Neural cell (in vitro differentiated cells): ENCODE data around the gene KIZ. TPM values are rescaled to one million over a fixed set of nuclear protein-coding genes. Genes with fewer than 3 reads are reported as not detected.

Experiments used
- H2AFZ ChIP-seq: fragments of 200-600, 300-800 bp; sonication (generic), shearing (Covaris generic); 2 replicates; pipeline ENCODE4 v1.6.0; 2014; ENCODE audit warnings: low read depth, mild to moderate bottlenecking, antibody characterized with exemption, low read length, moderate library complexity
- H3F3A ChIP-seq: fragments of 200-600 bp; shearing (Covaris generic); 2 replicates; pipeline ENCODE4 v1.6.1; 2016; ENCODE audit warnings: mild to moderate bottlenecking, moderate library complexity, mixed read lengths, antibody characterized with exemption, low read length; ENCODE audit not compliant: insufficient read depth, poor library complexity, severe bottlenecking
- H3K27ac ChIP-seq: fragments of 200-600, 300-800 bp; sonication (generic), shearing (Covaris generic); 2 replicates; pipeline ENCODE4 v1.5.1; 2014; ENCODE audit warnings: mild to moderate bottlenecking, low read length, moderate library complexity
- H3K27me3 ChIP-seq: fragments of 300-800, 200-600 bp; sonication (generic), shearing (Covaris generic); 2 replicates; pipeline ENCODE4 v1.6.0; 2014; ENCODE audit warnings: mild to moderate bottlenecking, low read depth, low read length, moderate library complexity; ENCODE audit not compliant: insufficient read depth
- H3K36me3 ChIP-seq: fragments of 300-800, 200-600 bp; sonication (generic), shearing (Covaris generic); 2 replicates; pipeline ENCODE4 v1.5.1; 2014; ENCODE audit warnings: mild to moderate bottlenecking, antibody characterized with exemption, low read length, moderate library complexity; ENCODE audit not compliant: insufficient read depth
- H3K4me2 ChIP-seq: fragments of 300-800, 200-600 bp; sonication (generic), shearing (Covaris generic); 2 replicates; pipeline ENCODE4 v1.6.0; 2014; ENCODE audit warnings: mild to moderate bottlenecking, low read length
- H3K4me3 ChIP-seq: fragments of 300-800, 200-600 bp; sonication (generic), shearing (Covaris generic); 2 replicates; pipeline ENCODE4 v1.5.1; 2014; ENCODE audit warnings: mild to moderate bottlenecking, low read length, moderate library complexity
- H3K79me2 ChIP-seq: fragments of 200-600 bp; shearing (Covaris generic); replicated peaks from 2 replicates; pipeline ENCODE4 v1.6.0; 2014; ENCODE audit warnings: mild to moderate bottlenecking, low read length, moderate library complexity; ENCODE audit not compliant: insufficient read depth
- H3K9ac ChIP-seq: fragments of 300-800, 200-600 bp; sonication (generic), shearing (Covaris generic); 2 replicates; pipeline ENCODE4 v1.6.1; 2016; ENCODE audit warnings: mild to moderate bottlenecking, low read length, mixed read lengths
- H3K9me2 ChIP-seq: fragments of 200-600 bp; shearing (Covaris generic); 2 replicates; pipeline ENCODE4 v1.6.1; 2016; ENCODE audit warnings: mild to moderate bottlenecking, low read length, mixed read lengths; ENCODE audit not compliant: insufficient read depth
- H3K9me3 ChIP-seq: fragments of 200-600, 300-800 bp; sonication (generic), shearing (Covaris generic); 2 replicates; pipeline ENCODE4 v1.6.1; 2016; ENCODE audit warnings: mild to moderate bottlenecking, mixed run types, low read length, moderate library complexity, mixed read lengths
- H4K20me1 ChIP-seq: fragments of 200-600 bp; shearing (Covaris generic); 2 replicates; pipeline ENCODE4 v1.6.1; 2016; ENCODE audit warnings: mild to moderate bottlenecking, mixed run types; ENCODE audit not compliant: insufficient read depth
- CTCF ChIP-seq: fragments of 450-650 bp; IDR thresholded peaks from 2 replicates; pipeline ENCODE4 v1.5.1; 2014; ENCODE audit warnings: antibody characterized with exemption, mild to moderate bottlenecking, moderate library complexity; ENCODE audit not compliant: poor library complexity, severe bottlenecking
- EP300 ChIP-seq: fragments of 450-650 bp; conservative IDR thresholded peaks from 2 replicates; pipeline ENCODE4 v1.6.1; 2014; ENCODE audit warnings: antibody characterized with exemption, mild to moderate bottlenecking, moderate library complexity; ENCODE audit not compliant: poor library complexity, severe bottlenecking
- EZH2 ChIP-seq: fragments of 200-600, 300-800 bp; shearing (Covaris generic), sonication (generic); IDR thresholded peaks from 2 replicates; pipeline ENCODE4 v1.6.1; 2014; ENCODE audit warnings: antibody characterized with exemption, low read length, borderline replicate concordance, mild to moderate bottlenecking; ENCODE audit not compliant: insufficient read depth, poor library complexity, severe bottlenecking
- MXI1 ChIP-seq: fragments of 450-650 bp; conservative IDR thresholded peaks from 2 replicates; pipeline ENCODE4 v1.6.1; 2014; ENCODE audit warnings: antibody characterized with exemption, mild to moderate bottlenecking; ENCODE audit not compliant: poor library complexity, severe bottlenecking
- POLR2AphosphoS5 ChIP-seq: IDR thresholded peaks from 2 replicates; pipeline ENCODE4 v1.6.1; 2012
- RAD21 ChIP-seq: fragments of 450-650 bp; conservative IDR thresholded peaks from 2 replicates; pipeline ENCODE4 v1.6.1; 2014; ENCODE audit warnings: antibody characterized with exemption, mild to moderate bottlenecking, moderate library complexity
- REST ChIP-seq: IDR thresholded peaks from 2 replicates; pipeline ENCODE4 v1.6.1; 2012; ENCODE audit warnings: borderline replicate concordance
- SMC3 ChIP-seq: fragments of 450-650 bp; conservative IDR thresholded peaks from 2 replicates; pipeline ENCODE4 v1.6.1; 2014; ENCODE audit warnings: antibody characterized with exemption, mild to moderate bottlenecking, moderate library complexity; ENCODE audit not compliant: poor library complexity
- TAF1 ChIP-seq: IDR thresholded peaks from 2 replicates; pipeline ENCODE4 v1.6.1; 2012; ENCODE audit warnings: low read depth
- polyA plus RNA-seq: library from polyadenylated mRNA; depleted of rRNA; stranded (reverse); fragments of >200 nt; gene quantifications from 2 replicates; pipeline ENCODE4 v1.2.3, GENCODE V29; 2014

KIZ gene
- polyA plus RNA-seq, 1 donor from 2014 or later = 3.6 TPM

DNA sequence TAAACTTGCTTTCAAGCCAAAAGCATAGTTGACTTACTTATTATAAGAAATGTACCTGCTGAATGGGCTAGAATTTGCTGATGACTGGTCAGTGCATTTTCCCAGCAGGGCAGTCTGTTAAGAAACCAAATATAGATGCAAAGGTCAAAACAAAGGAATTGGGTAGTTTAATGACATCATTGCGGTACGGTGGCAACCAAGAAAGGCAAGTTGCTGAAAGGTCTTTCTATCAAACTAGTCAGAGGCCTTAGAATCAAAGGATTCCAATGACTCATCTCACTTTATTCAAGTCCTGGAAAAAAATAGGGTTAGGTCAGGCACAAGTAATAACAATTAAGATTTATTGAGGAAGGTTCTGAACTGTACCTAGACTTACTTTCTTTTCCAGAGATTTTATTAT is 76.4 kb downstream of the KIZ start:
- Histone ChIP-seq H3K27ac (no peak overlapping the region), H3K4me2 (no peak overlapping the region)

GRCh38 chr20:21203088-21203656 is 77.3 kb downstream of the KIZ start:
- H3K27ac ChIP-seq = no peak overlapping the region
- no peaks in the 10 kb centered on the region for H3K79me2 ChIP-seq
- no peaks in the 10 kb centered on the region for H3K9me2 ChIP-seq
- H4K20me1 ChIP-seq = no peaks in the 10 kb centered on the region
- no peak overlapping the region for H3K4me3 ChIP-seq
- H3K36me3 ChIP-seq = no peaks in the 10 kb centered on the region
- no peak overlapping the region for H2AFZ ChIP-seq
- no peaks in the 10 kb centered on the region for H3K9me3 ChIP-seq
- no peaks in the 10 kb centered on the region for H3F3A ChIP-seq
- no peak overlapping the region for H3K9ac ChIP-seq
- no peak overlapping the region for H3K4me2 ChIP-seq
- peaks cover 6% of the 10 kb centered on the region for H3K27me3 ChIP-seq
- no peak for TF ChIP-seq CTCF
- TF ChIP-seq RAD21 = no peak
- TF ChIP-seq EP300 = no peak
- no peak for TF ChIP-seq MXI1
- TF ChIP-seq TAF1 = no peak
- TF ChIP-seq REST = no peak

More for the DNA sequence above, 76.4 kb downstream of the KIZ start:
- Histone ChIP-seq H2AFZ (no peak overlapping the region), H3K9ac (no peak overlapping the region), H3K79me2 (no peaks in the 10 kb centered on the region), H3K9me2 (no peaks in the 10 kb centered on the region), H3K36me3 (no peaks in the 10 kb centered on the region), H3K9me3 (no peaks in the 10 kb centered on the region), H3K4me3 (no peak overlapping the region), H3F3A (no peaks in the 10 kb centered on the region), H4K20me1 (no peaks in the 10 kb centered on the region), H3K27me3 (peaks cover 6% of the 10 kb centered on the region)
- TF ChIP-seq POLR2AphosphoS5 (no peak), TAF1 (no peak), EZH2 (no peak), CTCF (no peak), RAD21 (no peak), MXI1 (no peak), SMC3 (no peak), EP300 (no peak), REST (no peak)
